Superior temporal gyrus (tissue), 1 donor: ENCODE data around the gene SCARB1.
A peak's percentile ranks its signal among the peaks of the same experiment; 100 is the strongest.

Experiments
- DNase-seq: peaks from one replicate; pipeline ENCODE4 v3.0.0-alpha.2; 2016; ENCODE audit errors: extremely low spot score

The SCARB1 gene

DNA sequence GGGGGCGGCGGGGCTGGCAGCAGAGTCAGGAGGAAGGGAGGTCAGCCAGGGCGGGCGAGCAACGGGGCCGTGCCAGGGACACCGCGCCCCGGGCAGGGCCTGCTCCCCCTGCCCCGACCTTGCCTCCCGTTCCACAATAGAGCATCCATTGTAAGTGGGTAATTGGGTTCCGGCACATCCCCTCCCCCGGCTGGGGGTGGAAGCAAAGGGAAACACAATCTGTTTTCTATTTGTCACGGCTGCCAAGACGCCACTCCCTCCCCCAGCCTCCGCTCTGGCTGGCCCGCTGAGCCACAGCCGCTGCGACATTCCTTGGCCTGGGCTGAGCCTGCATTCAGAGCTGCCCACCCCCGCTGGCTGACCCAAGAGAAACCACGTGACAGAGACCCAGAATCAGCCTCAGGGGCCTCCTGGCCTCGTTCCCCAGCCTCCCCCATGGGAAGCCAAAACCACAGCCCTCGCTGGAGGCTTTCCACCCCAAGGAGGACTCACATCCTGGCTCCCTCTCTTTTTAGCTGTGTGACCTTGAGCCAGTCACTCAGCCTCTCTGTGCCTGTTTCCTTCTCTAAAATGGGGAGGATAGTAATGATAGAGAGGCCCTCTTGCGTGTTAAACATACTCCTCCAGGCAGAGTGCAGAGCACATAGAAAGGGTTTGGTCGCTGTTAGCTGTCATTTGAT lies 117.6 kb downstream of the SCARB1 start:
- peak; percentile 98 for DNase-seq

DNA sequence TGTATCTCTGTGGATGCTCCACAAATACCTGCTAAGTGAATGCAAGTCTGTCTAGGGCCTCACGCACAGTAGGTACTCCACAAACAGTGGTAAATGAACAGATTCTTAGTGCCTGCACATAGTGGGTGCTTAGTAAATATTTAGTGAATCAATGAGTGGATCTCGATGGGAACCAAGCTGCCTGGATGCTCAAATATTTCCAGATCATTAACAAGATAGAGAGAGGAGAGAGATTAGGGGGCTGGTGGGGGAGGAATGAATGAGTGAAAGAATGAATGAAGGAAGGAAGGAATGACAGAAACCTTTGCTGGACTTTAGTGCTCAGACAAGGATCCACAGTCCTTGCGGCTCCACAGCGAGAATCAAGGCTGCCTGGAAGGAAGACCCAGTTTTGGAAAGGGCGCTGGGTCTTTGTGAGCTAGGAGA lies 118.2 kb downstream of the SCARB1 start:
- DNase-seq: no peak

DNA sequence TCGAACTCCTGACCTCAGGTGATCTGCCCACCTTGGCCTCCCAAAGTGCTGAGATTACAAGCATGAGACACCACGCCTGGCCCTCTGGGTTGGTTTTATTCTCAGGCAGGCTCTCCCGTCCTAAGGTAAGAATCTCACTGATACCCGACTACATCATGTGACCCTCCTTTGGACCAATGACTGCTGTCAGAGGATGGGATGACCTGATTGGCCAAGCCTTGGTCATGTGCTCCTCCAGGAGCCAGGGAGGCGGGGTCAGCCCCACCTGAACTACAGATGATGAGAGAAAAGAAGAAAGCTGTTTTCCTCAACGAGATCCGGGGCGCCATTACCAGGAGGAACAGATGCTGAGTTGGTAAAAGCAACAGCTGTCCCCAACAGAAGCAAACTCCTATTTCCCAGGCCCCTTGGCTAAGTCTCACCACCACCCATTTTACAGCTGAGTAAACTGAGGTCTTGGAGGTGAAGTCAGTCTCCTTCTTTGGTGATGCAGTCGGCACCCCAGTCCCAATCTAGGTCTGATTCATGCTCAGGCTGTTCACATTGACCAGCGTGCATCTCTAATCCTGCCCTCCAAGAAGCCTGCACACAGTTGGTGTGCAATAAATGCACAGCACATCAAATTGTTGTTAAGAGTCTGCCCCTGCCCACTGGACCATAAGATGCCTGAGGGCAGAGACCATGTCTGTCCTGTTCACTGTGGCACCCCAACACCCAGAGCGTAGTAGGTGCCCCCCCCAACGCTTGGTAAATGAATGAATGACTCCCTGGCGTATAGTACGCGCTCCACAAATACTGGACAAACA lies 118.8 kb downstream of the SCARB1 start:
- DNase-seq: peak; percentile 7

DNA sequence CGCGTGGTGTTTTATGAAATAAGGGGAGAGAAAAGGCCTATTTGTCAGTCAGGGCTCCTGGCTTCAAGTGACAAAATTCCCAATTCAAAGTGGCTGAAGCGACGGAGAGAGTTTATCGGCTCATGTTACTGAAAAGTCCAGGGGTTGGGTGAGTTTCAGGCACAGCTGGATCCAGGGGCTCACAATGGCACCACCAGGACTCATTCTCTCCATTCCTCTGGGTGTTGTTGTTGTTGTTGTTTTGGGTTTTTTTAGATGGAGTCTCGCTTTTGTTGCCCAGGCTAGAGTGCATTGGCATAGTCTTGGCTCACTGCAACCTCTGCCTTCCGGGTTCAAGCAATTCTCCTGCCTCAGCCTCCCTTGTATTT lies 119.4 kb downstream of the SCARB1 start:
- no peak for DNase-seq

DNA sequence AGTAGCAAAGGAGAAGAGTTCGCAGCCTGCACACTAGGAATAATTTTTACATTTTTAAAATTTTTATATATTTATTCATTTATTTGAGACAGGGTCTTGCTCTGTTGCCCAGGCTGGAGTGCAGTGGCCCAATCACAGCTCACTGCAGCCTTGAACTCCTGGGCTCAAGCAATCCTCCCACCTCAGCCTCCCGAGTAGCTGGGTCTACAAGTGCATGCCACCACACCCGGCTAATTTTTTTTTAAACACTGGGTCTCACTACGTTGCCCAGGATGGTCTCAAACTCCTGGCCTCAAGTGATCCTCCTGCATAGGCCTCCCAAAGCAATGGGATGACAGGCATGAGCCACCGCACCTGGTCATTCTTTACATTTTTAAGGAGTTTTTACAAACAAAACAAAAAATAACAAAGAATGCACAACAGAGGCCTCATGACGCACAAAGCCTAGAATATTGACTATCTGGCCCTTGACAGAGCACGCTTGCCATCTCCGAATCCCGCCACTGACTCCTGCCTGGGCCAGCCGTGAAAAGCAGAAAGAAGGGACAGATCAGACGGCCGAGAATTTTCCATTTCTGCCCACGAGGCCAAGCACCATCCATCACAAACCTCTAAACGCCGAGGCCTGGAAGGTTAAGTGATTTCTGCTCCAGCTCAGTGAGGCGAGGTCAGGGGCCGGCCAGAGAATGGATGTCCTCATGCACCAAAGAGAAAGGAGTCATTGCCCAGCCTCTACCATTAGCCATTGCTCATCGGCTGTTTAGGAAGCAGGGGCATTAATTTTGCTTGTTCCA lies 120.0 kb downstream of the SCARB1 start:
- peak; percentile 26 for DNase-seq

DNA sequence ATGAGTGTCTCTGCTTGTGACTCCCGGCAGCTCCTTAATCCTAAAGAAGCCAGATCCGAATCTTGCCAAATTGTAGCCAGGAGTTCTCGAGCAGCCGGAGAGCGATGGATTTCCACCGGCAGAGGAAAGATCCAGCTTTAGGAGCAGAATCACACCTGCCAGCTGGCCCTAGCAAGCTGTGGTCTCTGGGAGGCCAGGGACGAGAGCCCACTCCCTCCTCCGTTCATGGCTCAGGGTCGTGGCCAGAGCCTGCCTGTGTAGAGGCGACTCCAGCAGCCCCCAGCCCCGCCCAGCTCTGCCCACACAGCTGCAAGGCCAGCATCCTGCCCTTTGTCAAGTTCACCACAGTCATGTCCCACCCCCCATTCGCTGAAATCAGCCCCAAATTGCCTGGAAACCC lies 121.0 kb downstream of the SCARB1 start:
- peak; percentile 9 for DNase-seq

DNA sequence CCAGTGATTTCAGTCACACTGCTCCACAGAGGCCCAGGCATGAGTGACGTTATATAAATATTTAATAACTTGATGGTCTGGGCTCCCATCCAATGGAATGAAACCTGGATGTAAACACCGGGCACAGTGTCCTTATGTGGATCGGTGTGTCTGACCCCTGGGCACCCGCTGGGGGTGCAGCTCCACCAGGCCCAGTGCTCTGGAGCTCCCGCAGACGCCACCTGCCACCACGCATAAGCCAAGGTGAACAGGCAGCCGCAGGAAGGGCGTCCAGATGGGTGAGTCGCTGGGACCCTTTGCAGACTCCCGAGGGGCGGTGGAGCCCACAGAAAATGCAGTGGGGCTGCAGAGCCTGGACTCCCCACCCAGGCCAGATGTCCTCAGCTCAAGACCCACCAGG lies 121.6 kb downstream of the SCARB1 start:
- no peak for DNase-seq

DNA sequence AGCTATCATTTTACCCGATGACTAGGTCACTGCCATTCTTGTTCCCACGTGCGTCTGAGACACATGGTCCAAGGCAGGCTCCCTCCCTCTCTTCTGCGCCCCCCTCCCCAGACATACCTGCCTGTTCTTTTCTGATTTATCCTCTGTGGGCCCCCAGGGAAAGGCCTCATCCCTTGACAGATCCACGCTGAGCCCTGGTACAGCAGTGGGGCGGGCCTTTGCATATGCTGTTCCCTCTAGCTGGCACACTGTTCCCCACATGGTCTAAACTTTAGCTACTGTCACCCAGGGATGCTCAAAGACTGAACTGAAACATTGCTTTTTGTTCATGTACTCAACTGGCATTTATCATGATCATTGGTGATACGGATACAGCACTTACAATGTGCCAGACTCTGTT lies 122.5 kb downstream of the SCARB1 start:
- DNase-seq: no peak

DNA sequence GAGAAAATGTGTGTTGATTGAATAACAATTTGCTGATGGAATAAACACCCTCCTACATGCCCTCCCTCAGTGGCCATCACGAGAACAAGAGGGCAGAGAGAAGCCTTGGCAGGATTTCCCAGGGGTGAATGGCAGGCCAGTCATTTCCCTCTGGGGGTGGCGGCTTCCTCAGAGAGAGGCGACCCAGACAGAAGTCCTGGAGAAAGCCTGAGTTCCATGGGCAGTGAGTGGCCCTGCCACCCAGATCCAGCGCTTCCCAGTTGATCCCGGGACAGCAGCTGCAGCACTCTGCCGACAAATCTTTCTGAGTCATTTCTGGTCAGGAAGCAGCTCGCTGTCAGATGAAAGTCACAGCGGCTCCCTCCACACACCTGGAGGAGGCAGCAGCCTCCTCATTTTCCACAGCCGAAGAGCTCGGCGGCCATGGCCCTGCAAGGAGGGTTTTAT lies 123.0 kb downstream of the SCARB1 start:
- DNase-seq: peak; percentile 36

DNA sequence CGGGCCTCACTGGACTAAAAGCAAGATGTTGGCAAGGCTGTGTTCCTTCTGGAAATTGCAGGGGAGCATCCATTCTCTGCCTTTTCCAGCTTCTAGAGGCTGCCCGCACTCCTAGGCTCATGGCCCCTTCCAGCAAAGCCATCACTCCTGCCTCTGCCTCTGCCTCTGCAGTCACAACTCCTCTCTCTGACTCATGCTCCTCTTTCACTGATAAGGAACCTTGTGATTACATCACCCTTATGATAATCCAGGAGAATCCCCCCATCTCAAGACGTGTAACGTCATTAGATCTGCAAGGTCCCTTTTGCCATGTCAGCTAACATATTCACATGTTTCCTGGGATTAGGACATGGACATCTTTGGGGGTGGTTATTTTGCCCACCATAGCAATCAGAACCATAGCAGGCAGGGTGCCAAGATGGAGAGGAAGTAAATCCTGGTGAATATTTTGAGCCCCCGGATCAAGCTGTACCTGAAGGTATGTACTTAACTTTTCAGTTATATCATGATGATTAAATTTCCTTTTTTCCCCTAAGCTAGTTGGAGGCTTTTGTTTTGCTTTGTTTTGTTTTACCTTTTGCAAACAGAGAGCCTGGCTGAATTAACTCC lies 123.6 kb downstream of the SCARB1 start:
- peak; percentile 6 for DNase-seq

DNA sequence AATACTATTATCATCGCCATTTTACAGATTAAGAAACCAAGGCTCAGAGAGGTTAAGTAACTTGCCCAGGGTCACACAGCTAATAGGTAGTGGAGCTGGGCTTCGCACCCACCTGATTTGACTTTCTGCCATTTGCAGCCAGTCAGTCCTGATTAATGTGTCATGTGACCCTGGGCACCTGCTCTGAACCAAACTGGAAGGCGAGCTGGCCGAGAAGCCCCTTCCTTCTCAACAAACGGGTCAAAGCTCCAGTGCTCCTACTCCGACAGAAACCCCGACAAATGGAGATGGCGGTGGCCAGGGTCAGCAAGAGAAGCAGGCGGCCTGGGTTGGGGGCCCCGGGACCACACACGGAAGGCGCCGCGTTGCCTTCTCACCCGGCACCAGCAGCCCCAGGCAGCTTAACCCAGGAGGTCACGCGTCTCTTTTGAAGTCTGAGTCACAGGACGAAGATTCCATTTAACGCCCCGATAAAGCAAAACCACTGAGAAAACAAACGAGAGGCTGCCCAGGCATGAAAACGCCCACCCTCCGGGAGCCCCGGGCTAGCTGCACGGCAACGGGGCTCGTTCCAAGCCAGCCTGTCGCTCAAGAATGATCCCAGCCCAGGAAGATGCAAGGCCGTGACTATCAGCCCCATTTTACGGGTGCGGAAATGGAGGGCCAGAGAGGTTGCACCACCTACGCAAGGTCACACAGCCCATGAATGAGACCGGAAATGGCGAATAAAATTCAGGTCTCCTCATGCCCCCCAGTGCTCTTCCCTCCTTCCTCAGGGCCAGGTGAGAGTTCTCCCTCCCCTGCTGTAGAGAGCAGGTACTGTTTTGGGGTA lies 124.8 kb downstream of the SCARB1 start:
- DNase-seq: no peak

DNA sequence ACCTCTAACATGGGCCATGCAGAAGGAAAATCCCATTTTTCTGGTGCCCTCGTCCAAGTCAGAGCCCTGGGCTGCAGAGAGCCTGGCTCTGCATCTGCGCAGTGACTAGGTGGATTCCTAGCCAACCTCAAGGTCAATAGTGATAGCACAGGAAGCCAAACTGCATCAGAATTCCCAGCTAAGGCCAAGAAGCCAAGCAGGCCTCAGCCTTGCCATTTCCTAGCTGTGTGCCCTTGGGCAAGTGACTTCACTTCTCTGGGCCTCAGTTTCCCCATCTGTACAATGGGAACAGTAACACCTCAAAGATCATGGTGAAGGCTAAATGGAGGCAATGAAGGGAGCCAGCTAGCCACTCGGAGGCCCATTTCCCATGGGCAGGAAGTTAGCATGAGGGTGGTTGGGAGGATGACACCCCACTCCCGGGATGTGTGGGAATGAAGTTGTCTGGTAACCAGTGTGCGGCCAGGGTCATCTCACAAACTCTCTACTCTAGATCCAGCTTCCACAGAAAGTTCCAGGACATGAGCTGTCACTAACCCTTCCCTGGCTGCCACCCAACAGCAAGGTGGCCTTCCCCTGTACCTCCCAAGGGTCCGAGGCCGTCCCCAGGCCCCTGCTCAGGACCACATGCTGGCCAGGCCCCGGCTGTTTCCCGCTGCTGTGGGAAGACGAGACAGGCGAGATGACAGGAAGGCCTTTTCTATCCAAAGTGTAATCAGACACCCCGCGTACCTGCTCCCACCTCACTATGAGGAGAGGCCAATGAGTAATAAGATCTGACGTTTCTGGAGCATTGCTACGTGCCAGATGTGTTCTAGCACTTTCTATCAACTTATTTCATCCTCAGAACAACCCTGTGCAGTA lies 125.7 kb downstream of the SCARB1 start:
- no peak for DNase-seq

DNA sequence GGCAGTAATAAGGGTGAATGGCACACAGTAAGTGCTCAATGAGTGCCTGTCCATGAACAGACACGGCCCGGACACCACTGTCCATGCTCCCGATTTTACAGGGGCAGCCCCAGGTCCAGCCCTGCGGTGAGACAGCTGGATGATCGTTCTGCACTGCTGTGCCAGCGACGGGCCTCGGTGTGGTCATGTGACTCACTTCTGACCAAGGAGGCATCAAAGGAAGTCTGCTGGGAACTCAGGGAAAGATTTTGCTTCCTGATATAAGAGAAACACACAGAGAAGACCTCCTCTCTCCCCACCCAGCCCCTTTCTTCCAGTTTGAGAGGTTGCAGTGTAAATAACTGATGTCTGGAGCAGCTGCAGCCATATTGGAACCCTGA lies 126.6 kb downstream of the SCARB1 start:
- DNase-seq: no peak

DNA sequence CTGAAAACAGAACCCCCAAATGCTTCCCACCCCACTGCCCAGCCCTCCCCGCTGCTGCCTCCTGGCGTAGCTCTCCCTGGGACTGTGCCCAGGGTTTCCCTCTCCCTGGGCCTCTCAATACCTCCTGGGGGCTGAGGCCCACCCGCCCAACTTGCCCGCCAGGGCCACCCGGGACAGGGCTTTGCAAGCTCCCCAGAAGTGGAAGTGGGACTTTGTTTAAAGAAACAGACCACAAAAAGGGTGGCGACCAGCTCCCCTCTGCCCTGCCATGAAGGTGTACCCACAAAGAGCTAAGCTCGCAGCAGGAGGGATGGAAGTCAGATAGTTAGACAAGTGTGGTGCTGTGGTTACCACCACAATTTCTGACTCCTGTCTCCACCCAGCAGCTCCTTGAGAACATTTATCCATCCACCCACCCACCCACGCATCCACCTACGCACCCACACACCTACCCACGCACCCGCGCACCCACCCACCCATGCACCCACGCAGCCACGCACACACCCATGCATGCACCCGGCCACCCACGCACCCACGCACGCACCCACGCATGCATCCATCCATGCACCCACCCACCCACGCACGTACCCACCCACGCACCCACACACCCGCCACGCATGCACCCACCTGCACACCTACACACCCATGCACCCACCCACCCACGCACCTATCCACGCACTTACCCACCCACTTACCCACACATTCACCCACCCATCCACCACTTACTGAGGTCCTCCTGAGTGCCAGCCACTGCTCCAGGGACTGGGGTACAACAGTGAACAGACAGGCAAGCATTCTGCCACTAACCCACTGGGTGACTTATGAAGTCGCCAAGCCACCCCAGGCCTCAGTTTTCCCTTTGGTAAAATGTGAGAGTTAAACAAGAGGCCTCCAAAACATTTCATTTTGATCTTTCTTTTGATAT lies 127.3 kb downstream of the SCARB1 start:
- DNase-seq: no peak

DNA sequence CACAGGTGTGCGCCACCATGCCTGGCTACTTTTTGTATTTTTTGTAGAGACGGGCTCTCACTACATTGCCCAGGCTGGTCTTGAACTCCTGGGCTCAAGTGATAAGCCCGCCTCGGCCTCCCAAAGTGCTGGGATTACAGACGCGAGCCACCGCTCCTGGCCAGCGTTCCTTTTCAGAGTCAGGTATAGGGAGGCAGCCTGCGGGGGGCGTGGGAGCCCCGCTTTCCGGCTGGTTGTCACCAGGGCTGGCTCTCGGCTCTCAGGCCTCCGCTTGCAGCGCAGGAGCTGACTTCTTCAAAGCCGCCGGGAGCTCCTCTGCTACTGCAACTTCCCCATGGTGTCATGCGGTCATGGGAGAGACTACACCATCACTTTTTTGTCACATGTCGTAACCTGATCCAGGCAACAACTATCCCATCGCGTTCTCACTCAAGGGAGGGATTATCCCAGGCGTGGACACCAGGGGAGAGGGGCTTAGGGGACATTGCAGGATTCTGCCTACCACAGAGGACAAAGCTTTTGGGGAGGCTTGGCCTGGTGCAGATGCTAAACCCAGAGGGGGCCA lies 129.4 kb downstream of the SCARB1 start:
- peak; percentile 18 for DNase-seq

DNA sequence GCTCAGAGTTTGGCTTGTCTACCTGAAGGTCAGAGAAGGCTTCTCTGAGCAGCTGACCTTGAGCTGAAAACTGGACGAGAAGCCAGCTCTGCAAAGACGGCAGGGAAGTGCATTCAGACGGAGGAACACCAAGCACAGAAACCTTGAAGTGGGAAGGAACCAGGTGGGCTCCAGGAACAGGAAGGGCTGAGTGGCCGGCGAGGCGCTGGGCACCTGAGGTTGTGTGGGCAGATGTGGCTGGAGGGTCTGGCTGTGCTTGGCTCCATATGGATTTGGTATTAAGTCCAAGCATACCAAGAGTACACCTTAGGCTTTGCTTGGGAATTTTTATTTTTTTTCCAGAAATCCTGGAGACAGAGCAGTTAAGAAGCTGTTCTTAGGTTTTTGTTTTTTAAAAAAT lies 130.6 kb downstream of the SCARB1 start:
- no peak for DNase-seq

DNA sequence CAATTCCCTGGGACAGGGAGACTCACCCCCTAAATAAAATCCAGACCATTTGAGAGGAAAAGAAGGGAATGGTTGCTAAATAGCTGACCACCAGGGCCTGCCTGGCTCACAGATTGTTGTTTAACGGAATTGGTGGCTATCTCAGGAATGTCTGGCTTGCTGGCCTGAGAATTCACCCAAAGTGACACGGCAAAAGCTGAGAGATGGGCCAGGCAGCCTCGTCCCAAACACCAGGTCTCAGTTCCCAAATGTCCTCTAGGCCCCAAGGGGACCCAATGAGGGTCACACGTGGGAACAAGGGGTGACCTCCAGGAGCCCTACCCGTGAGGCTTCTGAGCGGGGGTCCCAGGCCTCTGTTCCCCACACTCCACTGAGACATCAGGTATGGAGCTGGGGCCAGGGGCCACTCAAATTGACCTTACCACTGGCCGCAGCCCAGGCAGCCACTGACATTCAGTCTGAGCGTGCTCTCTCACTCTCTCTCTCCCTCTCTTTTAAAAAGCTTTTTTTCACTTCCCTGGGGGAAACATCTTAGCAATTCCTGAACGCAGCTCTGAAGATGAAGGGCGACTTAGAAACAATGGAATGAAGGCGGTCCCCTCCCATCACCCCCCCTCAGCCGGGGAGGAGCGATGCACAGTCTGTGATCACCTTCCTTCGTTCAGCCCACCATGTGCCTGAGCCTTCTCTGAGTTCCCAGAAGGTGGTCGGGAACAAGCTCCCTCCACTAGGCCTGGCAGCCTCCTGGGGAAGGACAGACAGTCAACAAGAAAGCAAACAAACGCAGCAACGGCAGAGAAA lies 131.2 kb downstream of the SCARB1 start:
- DNase-seq: no peak

DNA sequence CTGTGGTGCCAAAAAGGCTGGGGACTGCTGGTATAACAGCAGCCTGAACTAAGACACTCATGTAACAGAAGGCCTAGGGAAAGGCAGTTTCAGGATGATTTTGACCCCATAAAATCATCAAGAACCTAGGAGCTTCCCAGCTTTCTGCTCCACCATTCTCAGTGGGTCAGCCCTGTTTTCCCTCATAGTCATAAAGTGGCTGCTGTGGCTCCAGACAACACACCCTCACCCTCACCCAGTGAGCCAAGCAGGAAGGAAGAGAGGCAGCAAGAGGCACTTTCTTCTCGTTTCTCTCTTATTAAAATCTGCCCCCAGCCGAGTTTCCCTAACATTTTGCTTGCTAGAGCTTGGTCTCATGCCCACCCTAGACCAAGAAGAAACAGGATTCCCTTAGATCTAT lies 131.8 kb downstream of the SCARB1 start:
- DNase-seq: no peak
